NB4 (cell line): ENCODE results near the gene LRP1B.

Experiments
- DNase-seq: peaks from one replicate; pipeline ENCODE4 v3.0.0; 2010; ENCODE audit warnings: low read depth
- H3K4me3 ChIP-seq: one replicate; pipeline ENCODE4 v1.5.1; 2011; ENCODE audit warnings: mild to moderate bottlenecking, low read depth, low read length, moderate library complexity
- MYC ChIP-seq: IDR thresholded peaks from 2 replicates; pipeline ENCODE4 v1.6.1; 2011; ENCODE audit warnings: low read depth, low read length
- POLR2A ChIP-seq: IDR thresholded peaks from 2 replicates; pipeline ENCODE4 v1.6.1; 2011; ENCODE audit warnings: mild to moderate bottlenecking; ENCODE audit not compliant: insufficient read length; ENCODE audit errors: extremely low read depth
- TF ChIP-seq, protein P1 (sequence below): IDR thresholded peaks from 2 replicates; pipeline ENCODE4 v1.6.1; 2011; ENCODE audit warnings: low read depth, low read length
- TF ChIP-seq, protein P2 (sequence below): IDR thresholded peaks from one replicate; pipeline ENCODE4 v1.5.1; 2012; ENCODE audit warnings: low read depth, low read length

Gene LRP1B

DNA sequence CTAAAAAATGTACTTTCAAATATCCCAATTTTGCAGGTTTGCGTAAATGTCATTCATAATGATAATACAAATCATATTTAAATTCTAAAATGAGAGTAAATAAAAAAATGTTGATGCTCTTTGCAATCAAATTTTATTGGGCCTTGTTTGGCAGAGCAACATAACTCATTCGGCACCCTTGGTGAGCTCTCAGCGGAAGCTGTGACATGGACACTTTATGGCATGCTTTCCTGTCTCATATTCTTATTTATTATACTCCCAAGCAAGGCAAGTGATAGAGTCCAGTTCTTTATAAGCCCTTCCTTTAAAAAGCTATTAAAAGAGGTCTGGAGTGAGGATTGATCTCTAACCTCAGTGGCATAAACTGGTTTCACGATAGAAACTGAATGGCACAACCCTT lies 1857.4 kb downstream of the LRP1B start:
- no peak for TF ChIP-seq MYC
- DNase-seq = no peak
- H3K4me3 ChIP-seq = no peak overlapping the region

DNA sequence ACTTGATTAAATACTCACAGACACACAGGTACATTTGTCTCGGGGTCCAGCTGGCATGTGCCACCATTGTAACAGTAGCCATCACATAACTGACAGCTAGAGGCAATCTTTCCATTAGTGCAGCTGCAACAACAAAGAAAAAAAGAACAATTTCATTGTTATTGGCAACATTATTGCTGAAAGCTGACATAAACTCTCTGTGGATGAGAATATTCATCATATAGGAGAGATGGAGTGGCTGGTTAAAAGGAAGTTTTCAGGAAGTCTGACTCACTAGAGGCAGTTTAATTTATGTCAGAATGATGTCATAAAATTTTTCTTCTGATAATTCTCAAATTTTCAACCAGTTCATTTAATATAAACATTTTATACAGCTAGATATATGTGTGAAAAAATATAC lies 1860.6 kb downstream of the LRP1B start:
- H3K4me3 ChIP-seq = no peak overlapping the region
- TF ChIP-seq, protein P1, sequence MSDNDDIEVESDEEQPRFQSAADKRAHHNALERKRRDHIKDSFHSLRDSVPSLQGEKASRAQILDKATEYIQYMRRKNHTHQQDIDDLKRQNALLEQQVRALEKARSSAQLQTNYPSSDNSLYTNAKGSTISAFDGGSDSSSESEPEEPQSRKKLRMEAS = no peak
- no peak for TF ChIP-seq MYC
- no peak for TF ChIP-seq POLR2A
- TF ChIP-seq, protein P2, sequence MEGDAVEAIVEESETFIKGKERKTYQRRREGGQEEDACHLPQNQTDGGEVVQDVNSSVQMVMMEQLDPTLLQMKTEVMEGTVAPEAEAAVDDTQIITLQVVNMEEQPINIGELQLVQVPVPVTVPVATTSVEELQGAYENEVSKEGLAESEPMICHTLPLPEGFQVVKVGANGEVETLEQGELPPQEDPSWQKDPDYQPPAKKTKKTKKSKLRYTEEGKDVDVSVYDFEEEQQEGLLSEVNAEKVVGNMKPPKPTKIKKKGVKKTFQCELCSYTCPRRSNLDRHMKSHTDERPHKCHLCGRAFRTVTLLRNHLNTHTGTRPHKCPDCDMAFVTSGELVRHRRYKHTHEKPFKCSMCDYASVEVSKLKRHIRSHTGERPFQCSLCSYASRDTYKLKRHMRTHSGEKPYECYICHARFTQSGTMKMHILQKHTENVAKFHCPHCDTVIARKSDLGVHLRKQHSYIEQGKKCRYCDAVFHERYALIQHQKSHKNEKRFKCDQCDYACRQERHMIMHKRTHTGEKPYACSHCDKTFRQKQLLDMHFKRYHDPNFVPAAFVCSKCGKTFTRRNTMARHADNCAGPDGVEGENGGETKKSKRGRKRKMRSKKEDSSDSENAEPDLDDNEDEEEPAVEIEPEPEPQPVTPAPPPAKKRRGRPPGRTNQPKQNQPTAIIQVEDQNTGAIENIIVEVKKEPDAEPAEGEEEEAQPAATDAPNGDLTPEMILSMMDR = no peak
- no peak for DNase-seq

DNA sequence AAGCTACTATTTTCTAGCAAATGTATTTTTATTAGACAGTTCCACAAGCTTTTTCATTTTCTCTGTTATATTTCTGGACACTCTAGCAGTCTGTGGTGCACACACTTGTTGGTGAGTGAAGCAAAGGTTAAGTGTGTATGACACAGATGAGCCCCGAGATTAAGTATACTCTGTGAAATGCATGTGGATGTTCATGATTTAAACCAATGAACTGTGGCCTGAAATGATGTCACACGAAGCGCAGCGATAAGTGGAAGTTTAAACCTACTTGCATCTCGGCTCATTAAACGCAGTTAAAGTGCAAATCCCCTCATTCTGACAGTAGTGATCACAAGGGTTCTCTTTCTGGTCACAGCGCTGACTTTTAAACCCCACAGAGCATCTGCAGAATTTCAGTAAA lies 1861.8 kb downstream of the LRP1B start:
- no peak overlapping the region for H3K4me3 ChIP-seq
- TF ChIP-seq, protein P2 = no peak
- TF ChIP-seq POLR2A (no peak), MYC (no peak)
- TF ChIP-seq, protein P1 = no peak
- no peak for DNase-seq

DNA sequence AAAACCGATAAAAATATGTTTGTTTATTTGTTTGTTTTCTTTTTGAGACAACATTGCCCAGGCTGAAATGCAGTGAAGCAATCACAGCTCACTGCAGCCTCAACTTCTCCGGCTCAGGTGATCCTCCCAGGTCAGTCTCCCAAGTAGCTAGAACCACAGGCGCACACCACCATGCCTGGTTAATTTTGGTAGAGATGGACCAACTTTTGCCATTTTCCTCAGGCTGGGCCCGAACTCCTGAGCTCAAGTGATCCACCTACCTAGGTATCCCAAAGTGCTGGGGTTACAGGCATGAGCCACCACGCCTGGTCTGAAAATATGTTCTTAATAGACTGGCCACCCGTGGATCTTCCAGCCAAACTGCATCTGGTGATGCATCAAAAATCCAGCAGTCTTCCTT lies 1867.9 kb downstream of the LRP1B start:
- no peak for DNase-seq
- TF ChIP-seq, protein P2 = no peak
- no peak for TF ChIP-seq MYC
- TF ChIP-seq, protein P1 = no peak
- H3K4me3 ChIP-seq = no peak overlapping the region

DNA sequence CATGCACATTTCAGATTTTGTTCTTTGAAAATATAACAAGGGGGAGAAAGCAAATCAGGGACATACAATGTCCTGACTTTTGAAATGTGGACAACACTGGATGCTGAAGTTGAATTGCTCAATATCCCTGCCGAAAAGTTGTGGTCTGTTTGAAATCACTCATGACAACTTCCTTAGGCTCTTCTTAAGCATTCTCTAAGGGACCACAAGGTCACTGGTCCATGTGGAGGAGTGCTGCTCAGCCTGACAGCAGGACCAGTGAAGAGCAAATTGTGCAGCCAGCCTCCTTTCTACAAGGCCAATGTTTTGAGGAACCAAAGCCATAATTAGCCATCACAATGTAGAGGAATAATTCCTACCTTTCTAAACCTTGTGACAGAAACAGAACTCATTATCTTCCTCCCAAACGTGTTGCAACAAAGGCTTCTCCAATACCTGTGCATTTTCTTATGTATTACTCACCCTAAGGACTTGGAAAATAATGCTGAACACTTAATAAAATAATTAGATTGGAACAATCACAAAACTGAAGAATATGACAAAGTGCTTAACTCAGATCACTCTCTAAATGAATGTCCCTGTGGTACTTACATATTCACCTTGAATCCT lies 1873.0 kb downstream of the LRP1B start:
- TF ChIP-seq, protein P1 = 0 out of 2 replicates have a peak, but pooled peaks have one; percentile 17
- TF ChIP-seq, protein P2 = no peak
- no peak overlapping the region for H3K4me3 ChIP-seq
- peak; percentile 45 for DNase-seq

DNA sequence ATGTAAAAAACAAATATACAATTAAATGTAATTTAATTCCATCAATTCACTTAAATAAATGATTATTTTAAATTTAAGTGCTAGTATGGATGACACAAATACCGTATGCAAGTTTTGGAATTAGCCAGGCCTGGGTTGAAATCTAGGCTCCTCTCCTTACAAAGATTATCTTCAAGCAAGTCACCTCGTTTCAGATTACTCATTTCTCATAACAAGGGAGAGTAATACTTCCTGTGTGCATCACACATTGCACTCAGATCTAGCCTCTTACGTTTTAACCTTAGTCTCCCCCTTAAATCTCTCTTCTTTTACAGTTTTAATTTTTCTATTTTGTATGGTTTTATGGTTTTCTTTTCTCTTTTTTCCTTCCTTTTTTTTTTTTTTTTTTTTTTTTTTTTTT lies 1874.7 kb downstream of the LRP1B start:
- no peak for DNase-seq
- H3K4me3 ChIP-seq = no peak overlapping the region
- TF ChIP-seq POLR2A (no peak), MYC (no peak)
- TF ChIP-seq, protein P2 = no peak
- TF ChIP-seq, protein P1 = no peak
